COLO668 (cell line): ENCODE results near the gene MRPL14.

Experiments used
- DNase-seq: peaks from one replicate; lab custom pipeline; 2025; ENCODE audit not compliant: unreplicated experiment; lab: John Stamatoyannopoulos, UW

Gene MRPL14

GRCh38 chr6:44081753-44082152, 45.5 kb downstream of the MRPL14 start:
- DNase-seq: no peak

GRCh38 chr6:44080561-44081521, 46.4 kb downstream of the MRPL14 start:
- DNase-seq: no peak

DNA sequence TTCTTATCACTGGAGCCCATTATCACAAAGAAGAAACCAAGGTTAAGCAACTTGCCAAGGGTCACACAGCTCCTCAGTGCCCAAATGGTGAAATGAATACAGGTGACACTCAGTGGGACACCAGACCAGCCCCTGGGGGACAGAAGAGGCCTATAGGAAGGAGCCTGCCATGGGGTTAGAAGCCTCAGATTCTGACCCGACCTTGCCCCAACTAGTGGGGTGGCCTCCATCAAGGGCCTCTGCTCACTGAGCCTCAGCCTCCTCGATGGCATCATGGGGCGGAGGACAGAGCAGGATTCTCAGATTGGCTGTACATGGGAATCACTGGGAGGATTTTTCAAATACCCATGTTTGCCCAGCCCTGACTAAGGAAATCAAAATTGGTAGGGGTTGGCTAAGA, 47.6 kb downstream of the MRPL14 start:
- DNase-seq: no peak

GRCh38 chr6:44078827-44079671, 48.2 kb downstream of the MRPL14 start:
- DNase-seq: no peak

DNA sequence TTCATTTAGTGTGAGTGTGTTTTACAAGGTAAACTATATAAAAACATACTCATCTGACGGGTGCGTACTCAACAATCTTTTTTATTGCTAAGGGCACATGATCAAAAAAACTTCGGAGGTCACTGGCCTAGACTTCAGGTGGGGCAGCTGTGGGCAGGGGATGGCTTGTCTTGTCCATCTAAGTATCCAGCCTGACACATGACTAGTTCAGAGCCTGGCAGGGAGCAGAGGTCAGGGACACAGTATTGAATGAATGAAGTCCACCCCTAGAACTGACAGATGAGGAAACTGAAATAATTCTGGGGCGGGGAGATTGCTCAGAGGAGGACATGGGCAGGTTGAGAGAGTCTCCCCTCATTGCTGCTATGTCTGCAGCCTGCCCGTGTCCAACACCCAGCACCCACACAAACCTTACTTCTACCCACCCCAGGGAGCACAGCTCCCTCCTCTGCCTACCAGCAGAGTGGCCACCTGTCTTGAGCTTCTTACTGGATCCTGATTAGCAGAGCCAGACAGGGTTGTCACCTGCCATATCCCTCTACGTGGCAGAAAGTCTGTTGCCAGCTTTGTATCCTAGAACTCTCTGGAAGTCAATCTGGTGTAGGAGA, 48.9 kb downstream of the MRPL14 start:
- DNase-seq: no peak

- no peak for DNase-seq
Observed at GRCh38 chr6:44077214-44077946, 49.9 kb downstream of the MRPL14 start.

GRCh38 chr6:44076356-44077213, 50.7 kb downstream of the MRPL14 start:
- no peak for DNase-seq

DNA sequence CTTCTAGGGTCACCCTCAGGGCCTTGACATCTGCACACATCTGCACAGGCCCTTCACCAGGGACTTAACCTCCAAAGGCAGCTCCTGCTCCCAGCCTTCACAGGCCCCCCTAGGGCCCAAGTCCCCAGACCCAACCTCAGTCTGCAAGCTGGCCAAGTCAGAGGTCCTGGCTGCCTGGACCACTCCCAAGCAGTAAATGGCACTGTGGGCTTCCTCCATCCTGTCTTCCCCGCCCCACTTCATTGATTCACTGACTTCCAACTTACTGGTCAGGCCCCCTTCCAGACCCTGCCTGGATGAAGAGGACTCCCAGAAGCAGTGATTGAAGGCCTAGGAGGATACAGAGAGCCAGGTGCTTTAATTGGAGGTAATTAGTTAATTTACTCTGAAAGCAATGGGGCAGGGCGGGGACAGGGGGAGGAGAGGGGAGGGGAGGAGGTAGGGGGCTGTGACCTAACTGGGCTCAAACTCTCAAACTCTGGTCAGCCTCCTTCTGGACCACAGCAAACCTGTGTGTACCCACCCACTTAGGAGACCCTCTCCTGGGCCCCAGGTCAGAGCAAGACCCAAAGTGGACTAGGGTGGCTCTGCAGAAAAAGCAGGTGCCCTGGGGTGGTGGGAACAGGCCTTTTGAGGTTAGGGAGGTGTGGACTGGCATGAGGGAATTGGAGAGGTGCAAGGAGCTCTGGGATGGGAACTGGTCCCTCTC, 51.5 kb downstream of the MRPL14 start:
- no peak for DNase-seq

DNA sequence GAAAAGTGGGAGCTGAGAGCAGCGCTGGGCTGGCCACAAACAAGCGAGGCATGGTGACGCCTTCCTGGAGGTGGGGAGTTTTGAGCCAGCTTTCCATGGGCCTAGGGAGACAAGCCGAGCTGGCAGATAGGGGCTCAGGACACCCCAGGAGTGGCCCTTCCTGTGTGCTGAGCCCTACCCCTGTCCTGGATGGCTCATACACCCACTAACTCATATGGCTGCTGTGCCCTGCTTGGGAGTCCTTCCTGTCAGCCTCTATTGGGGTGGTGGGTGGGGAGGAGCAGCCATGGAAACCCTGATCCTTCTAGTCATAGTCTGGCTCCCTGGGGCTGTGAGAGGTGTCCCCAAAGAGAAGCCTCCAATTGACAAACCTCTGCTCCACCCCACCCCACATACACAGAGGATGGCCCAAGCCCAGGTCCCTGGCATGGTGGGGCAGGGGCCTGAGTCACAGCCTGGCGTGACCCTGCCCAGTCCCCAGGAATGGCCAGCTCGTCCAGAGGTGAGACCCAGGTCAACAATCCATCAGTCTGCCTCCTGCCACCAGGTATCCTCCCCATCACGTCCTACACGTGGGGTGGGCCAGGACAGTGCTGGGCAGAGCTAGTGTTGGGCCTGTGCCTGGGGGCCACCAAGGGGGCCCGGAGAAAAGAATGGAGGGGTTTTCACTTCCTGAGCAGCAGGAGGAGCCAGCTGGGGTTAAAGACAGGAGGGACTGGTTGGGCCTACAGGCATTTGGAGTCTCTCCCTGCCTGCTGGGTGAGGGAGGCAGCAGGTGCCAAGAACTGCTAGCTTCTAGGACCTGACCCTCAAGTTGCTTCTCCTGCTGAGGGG, 52.2 kb downstream of the MRPL14 start:
- DNase-seq: no peak

DNA sequence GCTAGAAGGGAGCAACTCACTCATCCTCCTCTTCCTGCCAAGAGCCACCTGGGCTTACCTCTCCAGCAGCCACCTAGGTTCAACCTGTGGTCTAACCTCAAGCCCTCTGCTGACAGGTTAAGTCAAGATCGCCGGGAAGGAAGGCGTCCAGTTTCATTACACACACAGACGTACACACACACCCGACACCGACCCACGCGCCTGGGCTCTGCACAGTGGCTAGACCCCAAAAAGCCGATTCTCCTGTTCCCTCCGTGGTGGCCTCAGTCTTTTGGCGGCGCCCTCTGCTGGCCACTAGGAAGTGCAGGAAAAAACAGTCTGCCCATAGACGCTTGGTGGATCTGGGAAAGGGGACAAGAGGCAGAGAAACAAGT, 52.8 kb downstream of the MRPL14 start:
- no peak for DNase-seq

DNA sequence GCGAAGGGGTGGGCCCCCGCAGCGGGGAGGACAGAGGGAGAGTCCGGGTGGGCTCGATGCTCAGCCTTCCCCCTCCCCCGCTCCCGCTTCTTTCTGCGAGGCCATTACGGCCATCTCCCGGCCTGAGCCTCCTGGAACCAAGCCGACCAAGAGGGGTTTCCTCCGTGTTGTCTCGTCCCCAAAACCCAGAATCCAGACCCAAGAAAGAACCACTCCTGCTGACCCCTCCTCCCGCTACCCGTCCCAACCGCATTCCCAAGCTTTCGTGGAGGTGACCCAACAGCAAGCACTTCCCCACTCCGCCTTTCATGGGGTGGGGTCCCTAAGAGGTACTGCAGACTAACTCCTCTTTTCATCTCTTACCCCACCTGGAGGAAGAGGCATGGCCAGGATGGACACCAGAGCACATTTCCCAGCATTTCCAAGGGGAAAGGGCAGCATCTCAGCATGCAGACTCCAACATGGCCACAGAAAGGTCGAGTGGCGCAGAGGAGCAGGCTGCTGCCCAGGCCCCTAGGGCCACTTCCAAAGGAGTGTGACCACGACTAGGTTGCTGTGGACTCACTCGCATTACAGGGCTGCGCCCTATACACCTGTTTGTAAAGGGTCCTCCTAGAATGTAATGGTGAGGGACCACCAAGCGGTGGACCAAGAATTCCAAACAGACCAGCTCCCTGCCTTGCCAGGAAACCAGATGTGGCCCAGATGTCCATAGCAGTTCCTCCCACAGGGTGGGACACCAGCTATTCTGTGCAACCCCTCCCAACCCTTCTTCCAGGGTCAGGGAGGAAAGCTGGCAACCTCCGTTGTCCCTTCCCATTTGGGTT, 53.4 kb downstream of the MRPL14 start:
- DNase-seq: no peak

DNA sequence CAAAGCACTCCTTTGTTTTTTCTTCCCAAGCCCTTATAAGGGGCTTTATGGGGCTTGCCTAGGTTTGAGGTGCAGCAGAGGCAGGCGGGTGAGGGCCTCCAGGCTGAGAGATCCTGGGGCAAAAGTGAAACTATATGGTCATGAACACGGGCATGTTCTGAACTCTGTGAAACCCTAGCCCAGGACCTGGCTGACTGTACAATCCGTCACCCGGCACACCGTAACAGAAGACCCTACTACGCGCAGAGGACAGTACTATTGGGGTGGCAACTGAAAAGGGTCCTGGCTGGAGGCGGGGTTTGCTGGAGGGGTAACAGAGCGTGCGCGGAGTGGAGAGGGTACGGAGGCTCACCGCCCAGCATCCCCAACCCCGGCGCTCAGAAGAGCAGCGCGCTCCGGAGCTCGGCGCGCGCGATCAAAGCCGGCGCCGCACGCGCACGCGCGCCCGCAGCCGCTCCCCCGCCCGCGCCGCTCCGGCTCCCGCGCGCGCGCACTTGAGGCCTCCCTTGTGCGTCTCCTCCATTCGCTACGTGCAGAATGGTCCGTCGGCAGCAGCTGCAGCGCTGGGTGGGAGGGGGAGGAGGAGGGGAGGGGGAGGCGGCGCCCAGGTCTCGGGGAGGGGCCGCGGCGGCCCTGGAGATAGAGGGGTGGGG, 54.2 kb downstream of the MRPL14 start:
- DNase-seq: no peak

DNA sequence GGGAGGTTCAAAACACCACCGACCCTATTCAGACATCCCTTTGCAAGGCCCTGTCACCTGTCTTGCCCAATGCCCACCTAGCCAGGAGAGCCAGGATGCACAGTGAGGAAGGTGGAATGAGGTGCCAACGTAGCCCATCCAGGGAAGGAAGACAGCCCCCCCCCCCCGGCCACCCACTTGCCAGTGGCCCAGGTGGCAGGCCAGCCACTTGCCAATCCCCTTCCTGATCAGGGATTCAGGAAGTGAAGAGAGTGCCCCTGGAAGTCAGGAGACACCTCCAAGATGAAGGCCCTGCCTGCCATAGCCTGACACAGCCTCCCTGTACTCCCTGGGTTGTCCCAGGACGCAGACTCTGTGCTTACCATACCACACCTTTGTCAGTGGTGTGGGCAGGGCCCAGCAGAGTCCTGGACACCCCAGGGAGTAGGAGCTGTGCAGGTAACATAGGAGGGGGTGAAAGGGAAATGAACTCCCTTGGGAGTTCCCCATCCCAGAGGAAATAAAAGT, 54.7 kb downstream of the MRPL14 start:
- no peak for DNase-seq

DNA sequence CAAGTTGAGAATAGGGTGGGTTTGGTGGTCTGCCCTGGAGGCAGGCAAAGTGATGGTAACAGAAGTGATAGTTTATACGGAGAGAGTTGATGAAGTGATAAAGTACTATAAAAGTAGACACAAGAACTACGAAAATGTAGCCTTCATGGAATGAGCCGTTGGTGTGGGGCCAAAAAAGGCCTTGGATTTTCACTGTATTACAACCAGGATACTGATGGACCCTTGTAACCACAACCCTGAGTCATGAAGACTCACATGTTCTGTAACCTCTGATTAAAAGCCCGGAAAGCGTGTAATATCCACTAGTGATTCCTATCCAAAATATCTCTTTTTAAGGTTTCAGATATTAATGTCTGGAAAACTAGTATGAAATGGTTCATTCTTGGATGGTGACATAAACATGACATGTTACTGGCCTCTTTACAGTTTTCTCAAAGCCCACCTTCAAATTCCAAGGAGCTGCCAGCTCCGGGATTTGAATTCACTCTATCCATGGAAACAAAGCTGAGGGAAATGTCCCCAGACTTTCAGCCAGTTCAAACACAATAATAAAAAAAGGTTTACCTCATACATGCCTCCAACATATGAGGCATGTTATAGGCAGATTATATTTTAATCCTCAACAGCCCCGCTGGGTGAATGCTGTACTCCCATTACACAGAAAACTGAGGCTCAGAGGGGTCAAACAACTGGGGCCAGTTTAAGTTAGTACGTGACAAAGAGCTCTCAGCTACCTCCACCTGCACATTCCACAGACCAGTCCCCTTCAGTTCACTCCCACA, 55.4 kb downstream of the MRPL14 start:
- DNase-seq: no peak

- DNase-seq: no peak
Observed at GRCh38 chr6:44068607-44069296, 58.5 kb downstream of the MRPL14 start.
